ENCODE data around the gene SORL1-AS1.

SORL1-AS1 gene

DNA sequence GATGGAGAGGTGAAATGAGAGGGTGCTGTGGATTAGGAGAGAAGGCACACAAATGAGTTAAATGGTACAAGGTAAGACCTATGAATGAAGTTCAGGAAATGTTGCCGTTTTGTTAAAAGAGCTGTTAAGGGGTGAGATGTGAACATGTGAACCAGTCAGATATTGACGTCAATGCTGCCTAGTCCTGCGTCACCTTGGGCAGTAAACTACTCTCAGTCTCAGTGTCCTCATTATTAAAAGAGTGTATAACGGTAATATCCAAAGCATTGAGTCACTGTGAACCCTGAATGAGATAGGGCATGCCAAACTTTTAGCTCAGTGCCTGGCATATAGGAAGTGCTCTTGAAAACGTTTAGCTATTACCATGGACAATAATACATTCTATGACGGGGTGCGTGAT is 32.4 kb upstream of the SORL1-AS1 start:
- POLR2A ChIA-PET = no interaction called here
- Mint-ChIP-seq H3K27me3 (ENCODE audit: low read depth) (no peaks in the 10 kb centered on the region), H3K27ac (no peak overlapping the region), H3K9me3 (no peaks in the 10 kb centered on the region), H3K4me3 (no peak overlapping the region), H3K36me3 (peaks cover 44% of the 10 kb centered on the region), H3K4me1 (peaks cover 34% of the 10 kb centered on the region)
- CTCF ChIA-PET = no interaction called here
- DNase-seq (ENCODE audit: low spot score) (no peak), ATAC-seq (no peak)
- no peak for TF ChIP-seq ETV6 (CRISPR knock-in tag; IDR thresholded peaks at IDR 0.05)
- TF ChIP-seq, protein P1, sequence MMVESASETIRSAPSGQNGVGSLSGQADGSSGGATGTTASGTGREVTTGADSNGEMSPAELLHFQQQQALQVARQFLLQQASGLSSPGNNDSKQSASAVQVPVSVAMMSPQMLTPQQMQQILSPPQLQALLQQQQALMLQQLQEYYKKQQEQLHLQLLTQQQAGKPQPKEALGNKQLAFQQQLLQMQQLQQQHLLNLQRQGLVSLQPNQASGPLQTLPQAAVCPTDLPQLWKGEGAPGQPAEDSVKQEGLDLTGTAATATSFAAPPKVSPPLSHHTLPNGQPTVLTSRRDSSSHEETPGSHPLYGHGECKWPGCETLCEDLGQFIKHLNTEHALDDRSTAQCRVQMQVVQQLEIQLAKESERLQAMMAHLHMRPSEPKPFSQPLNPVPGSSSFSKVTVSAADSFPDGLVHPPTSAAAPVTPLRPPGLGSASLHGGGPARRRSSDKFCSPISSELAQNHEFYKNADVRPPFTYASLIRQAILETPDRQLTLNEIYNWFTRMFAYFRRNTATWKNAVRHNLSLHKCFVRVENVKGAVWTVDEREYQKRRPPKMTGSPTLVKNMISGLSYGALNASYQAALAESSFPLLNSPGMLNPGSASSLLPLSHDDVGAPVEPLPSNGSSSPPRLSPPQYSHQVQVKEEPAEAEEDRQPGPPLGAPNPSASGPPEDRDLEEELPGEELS (CRISPR knock-in tag; IDR thresholded peaks at IDR 0.05) = no peak
- TF ChIP-seq, protein P2, sequence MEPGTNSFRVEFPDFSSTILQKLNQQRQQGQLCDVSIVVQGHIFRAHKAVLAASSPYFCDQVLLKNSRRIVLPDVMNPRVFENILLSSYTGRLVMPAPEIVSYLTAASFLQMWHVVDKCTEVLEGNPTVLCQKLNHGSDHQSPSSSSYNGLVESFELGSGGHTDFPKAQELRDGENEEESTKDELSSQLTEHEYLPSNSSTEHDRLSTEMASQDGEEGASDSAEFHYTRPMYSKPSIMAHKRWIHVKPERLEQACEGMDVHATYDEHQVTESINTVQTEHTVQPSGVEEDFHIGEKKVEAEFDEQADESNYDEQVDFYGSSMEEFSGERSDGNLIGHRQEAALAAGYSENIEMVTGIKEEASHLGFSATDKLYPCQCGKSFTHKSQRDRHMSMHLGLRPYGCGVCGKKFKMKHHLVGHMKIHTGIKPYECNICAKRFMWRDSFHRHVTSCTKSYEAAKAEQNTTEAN (CRISPR knock-in tag; IDR thresholded peaks at IDR 0.05) = no peak
- no peak for TF ChIP-seq ZNF671 (CRISPR knock-in tag; IDR thresholded peaks at IDR 0.05)
- no peak for TF ChIP-seq TEAD1 (CRISPR knock-in tag; IDR thresholded peaks at IDR 0.05)
- TF ChIP-seq RORB (CRISPR knock-in tag; IDR thresholded peaks at IDR 0.05) = no peak
- no peak for TF ChIP-seq ZNF263 (CRISPR knock-in tag; IDR thresholded peaks at IDR 0.05; ENCODE audit: low read depth)
- TF ChIP-seq, protein P3, sequence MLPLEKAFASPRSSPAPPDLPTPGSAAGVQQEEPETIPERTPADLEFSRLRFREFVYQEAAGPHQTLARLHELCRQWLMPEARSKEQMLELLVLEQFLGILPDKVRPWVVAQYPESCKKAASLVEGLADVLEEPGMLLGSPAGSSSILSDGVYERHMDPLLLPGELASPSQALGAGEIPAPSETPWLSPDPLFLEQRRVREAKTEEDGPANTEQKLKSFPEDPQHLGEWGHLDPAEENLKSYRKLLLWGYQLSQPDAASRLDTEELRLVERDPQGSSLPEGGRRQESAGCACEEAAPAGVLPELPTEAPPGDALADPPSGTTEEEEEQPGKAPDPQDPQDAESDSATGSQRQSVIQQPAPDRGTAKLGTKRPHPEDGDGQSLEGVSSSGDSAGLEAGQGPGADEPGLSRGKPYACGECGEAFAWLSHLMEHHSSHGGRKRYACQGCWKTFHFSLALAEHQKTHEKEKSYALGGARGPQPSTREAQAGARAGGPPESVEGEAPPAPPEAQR (CRISPR knock-in tag; IDR thresholded peaks at IDR 0.05) = no peak
- TF ChIP-seq, protein P4, sequence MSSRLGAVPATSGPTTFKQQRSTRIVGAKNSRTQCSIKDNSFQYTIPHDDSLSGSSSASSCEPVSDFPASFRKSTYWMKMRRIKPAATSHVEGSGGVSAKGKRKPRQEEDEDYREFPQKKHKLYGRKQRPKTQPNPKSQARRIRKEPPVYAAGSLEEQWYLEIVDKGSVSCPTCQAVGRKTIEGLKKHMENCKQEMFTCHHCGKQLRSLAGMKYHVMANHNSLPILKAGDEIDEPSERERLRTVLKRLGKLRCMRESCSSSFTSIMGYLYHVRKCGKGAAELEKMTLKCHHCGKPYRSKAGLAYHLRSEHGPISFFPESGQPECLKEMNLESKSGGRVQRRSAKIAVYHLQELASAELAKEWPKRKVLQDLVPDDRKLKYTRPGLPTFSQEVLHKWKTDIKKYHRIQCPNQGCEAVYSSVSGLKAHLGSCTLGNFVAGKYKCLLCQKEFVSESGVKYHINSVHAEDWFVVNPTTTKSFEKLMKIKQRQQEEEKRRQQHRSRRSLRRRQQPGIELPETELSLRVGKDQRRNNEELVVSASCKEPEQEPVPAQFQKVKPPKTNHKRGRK (CRISPR knock-in tag; IDR thresholded peaks at IDR 0.05; ENCODE audit: borderline replicate concordance) = no peak
- TF ChIP-seq, protein P5, sequence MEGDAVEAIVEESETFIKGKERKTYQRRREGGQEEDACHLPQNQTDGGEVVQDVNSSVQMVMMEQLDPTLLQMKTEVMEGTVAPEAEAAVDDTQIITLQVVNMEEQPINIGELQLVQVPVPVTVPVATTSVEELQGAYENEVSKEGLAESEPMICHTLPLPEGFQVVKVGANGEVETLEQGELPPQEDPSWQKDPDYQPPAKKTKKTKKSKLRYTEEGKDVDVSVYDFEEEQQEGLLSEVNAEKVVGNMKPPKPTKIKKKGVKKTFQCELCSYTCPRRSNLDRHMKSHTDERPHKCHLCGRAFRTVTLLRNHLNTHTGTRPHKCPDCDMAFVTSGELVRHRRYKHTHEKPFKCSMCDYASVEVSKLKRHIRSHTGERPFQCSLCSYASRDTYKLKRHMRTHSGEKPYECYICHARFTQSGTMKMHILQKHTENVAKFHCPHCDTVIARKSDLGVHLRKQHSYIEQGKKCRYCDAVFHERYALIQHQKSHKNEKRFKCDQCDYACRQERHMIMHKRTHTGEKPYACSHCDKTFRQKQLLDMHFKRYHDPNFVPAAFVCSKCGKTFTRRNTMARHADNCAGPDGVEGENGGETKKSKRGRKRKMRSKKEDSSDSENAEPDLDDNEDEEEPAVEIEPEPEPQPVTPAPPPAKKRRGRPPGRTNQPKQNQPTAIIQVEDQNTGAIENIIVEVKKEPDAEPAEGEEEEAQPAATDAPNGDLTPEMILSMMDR (IDR thresholded peaks at IDR 0.05) = no peak
- no peak for TF ChIP-seq GABPB1 (CRISPR knock-in tag; IDR thresholded peaks at IDR 0.05)
- TF ChIP-seq ZNF317 (CRISPR knock-in tag; IDR thresholded peaks at IDR 0.05; ENCODE audit: borderline replicate concordance, low read depth) = no peak
- TF ChIP-seq, protein P6, sequence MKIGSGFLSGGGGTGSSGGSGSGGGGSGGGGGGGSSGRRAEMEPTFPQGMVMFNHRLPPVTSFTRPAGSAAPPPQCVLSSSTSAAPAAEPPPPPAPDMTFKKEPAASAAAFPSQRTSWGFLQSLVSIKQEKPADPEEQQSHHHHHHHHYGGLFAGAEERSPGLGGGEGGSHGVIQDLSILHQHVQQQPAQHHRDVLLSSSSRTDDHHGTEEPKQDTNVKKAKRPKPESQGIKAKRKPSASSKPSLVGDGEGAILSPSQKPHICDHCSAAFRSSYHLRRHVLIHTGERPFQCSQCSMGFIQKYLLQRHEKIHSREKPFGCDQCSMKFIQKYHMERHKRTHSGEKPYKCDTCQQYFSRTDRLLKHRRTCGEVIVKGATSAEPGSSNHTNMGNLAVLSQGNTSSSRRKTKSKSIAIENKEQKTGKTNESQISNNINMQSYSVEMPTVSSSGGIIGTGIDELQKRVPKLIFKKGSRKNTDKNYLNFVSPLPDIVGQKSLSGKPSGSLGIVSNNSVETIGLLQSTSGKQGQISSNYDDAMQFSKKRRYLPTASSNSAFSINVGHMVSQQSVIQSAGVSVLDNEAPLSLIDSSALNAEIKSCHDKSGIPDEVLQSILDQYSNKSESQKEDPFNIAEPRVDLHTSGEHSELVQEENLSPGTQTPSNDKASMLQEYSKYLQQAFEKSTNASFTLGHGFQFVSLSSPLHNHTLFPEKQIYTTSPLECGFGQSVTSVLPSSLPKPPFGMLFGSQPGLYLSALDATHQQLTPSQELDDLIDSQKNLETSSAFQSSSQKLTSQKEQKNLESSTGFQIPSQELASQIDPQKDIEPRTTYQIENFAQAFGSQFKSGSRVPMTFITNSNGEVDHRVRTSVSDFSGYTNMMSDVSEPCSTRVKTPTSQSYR (CRISPR knock-in tag; IDR thresholded peaks at IDR 0.05) = no peak
- no peak for TF ChIP-seq SMAD4 (CRISPR knock-in tag; IDR thresholded peaks at IDR 0.05)
- no peak for TF ChIP-seq FOXP1 (CRISPR knock-in tag; IDR thresholded peaks at IDR 0.05; ENCODE audit: borderline replicate concordance)
- no peak for TF ChIP-seq GRHL2 (CRISPR knock-in tag; IDR thresholded peaks at IDR 0.05; ENCODE audit: insufficient replicate concordance, severe bottlenecking)

Data from WTC11 (cell line).